ENCODE results near the gene BPIFB4.

The BPIFB4 gene

DNA sequence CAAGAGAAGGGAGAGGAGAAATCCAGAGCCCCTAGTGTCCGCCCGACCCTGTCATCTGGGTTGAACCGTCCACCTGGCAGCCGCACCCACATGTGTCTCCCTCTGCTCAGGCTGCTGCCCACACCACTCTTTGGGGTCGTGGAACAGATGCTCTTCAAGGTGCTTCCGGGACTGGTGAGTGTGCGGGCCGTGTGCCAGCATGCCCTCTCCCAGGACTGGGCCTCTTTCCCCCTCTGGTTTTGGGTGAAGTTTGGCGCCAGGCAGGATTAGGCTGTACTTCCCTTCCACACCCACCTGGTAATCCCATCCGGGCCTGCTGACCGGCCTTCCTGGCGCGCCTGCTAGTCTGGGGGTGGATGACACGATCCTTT lies 17.8 kb upstream of the BPIFB4 start:
- TF ChIP-seq, protein P1, sequence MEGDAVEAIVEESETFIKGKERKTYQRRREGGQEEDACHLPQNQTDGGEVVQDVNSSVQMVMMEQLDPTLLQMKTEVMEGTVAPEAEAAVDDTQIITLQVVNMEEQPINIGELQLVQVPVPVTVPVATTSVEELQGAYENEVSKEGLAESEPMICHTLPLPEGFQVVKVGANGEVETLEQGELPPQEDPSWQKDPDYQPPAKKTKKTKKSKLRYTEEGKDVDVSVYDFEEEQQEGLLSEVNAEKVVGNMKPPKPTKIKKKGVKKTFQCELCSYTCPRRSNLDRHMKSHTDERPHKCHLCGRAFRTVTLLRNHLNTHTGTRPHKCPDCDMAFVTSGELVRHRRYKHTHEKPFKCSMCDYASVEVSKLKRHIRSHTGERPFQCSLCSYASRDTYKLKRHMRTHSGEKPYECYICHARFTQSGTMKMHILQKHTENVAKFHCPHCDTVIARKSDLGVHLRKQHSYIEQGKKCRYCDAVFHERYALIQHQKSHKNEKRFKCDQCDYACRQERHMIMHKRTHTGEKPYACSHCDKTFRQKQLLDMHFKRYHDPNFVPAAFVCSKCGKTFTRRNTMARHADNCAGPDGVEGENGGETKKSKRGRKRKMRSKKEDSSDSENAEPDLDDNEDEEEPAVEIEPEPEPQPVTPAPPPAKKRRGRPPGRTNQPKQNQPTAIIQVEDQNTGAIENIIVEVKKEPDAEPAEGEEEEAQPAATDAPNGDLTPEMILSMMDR (IDR thresholded peaks at IDR 0.05; ENCODE audit: low read depth, low read length): no peak
- no peak for DNase-seq (ENCODE audit: extremely low read depth, low read depth)

DNA sequence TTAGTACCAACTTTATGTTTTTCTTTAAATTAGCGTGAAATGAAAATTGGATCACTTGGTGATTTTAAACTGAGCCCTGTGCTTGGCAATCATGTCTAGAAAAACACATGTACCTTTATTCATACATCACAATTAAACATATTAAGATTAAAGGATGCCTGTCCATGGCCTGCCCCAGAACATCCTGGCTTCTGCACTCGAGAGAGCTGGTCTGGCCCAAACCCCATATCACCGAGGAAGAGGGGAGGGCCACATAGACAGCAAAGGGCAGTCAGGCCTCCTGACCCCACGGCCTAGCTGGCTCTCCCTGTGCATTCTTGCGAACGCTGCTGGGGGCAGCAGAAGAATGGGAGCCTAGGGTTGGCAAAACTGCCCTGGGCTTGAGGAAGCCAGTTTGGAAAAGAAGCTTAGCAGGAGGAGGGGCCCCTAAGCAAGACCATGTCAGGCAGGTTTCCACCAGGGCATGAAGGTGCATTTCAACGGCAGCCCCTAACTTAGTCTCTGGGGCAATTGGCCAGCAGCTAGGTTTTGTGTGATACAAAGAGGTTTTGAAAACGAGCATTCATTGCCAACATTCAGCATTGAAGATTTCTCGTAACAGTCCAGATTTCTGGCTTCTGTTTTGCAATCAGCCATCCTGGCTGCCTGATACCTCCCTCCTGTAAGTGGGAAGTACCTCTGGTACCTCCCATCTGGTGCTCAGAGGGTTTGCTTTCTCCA lies 17.2 kb upstream of the BPIFB4 start:
- TF ChIP-seq, protein P1 (IDR thresholded peaks at IDR 0.05; ENCODE audit: low read depth, low read length): no peak
- no peak for DNase-seq (ENCODE audit: extremely low read depth, low read depth)

DNA sequence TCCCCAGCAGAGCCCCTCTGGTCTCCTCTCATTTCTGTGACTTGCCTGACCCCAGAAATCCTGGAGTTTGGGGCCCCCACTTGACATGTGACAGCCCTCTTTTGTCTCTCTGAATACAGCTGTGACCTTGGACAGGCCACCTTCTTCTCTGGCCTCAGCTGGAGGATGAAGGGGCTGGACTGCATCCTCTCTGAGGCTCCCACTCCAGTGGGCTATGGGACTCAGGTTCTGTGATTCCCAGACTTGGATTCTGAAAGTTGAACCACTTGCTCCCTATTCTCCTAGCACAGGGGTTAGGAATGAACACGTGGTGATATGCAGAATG lies 16.7 kb upstream of the BPIFB4 start:
- TF ChIP-seq, protein P1 (IDR thresholded peaks at IDR 0.05; ENCODE audit: low read depth, low read length): no peak

DNA sequence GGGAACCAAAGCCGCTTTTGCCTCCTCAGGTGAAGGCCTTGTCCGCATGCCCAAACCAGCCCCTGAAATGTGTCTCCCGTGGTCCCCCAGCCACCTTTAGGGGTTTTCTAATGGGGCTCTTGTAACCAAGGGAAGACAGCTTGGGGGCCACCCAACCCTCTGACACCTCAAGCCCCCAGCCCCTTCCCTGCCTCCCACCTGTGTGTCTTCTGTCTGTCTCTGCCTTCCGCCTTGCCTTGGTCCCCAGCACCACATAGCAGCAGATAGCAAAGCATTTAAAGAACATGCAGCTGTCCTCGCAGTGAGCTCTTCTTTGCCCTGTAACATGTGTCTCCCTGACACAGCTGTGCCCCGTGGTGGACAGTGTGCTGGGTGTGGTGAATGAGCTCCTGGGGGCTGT lies 16.2 kb upstream of the BPIFB4 start:
- TF ChIP-seq, protein P1 (IDR thresholded peaks at IDR 0.05; ENCODE audit: low read depth, low read length): no peak
- no peak for DNase-seq (ENCODE audit: extremely low read depth, low read depth)

More for the DNA sequence above, 16.7 kb upstream of the BPIFB4 start:
- no peak for DNase-seq (ENCODE audit: extremely low read depth, low read depth)

DNA sequence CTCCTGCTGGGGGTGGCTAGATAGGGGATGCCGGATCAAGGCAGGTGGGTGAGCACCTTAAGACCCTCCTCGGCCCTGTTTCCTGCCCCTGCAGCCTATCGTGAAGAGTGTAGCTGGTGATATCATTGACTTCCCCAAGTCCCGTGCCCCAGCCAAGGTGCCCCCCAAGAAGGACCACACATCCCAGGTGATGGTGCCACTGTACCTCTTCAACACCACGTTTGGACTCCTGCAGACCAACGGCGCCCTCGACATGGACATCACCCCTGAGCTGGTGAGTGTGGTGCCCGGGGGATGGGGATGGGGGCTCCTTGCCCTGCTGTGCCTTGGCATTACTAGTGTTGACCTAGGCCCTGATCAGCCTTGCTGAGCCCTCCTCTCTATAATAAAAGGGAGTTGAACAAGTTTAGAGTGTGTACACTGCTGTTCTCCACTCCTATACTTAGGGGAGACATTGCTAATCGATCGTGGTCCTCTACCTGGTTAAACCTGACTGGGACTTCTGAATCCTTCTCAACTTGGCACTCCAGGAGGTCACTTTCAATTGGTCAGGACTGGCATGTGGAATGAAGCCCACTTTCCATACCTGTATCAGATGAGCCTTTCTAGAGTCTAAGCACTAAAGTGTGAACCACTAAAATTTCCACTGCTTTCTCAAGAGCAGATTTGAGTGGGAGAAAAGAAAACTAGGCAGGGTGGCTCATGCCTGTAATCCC lies 14.7 kb upstream of the BPIFB4 start:
- TF ChIP-seq, protein P1 (IDR thresholded peaks at IDR 0.05; ENCODE audit: low read depth, low read length): no peak
- DNase-seq (ENCODE audit: extremely low read depth, low read depth): no peak

DNA sequence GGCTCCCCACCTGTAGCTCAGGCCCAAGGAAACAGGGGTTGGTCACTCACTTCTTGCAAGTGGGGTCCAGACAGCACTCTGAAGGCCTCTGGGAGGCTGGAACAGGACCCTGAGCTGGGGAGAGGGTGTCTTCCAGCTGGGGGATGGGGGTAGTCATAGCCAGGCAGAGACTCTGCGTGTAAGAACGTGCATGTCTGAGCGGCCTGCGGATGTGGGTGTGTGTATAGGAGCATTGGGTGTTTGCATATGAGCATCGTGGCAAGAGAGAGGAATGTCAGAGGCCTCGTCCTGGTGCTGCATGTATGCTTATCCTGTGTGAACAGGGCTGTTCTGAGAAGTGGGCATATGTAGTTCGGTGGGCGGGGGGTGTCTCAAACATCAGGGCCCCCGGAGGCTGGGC lies 13.7 kb upstream of the BPIFB4 start:
- no peak for DNase-seq (ENCODE audit: extremely low read depth, low read depth)
- TF ChIP-seq, protein P1 (IDR thresholded peaks at IDR 0.05; ENCODE audit: low read depth, low read length): no peak

DNA sequence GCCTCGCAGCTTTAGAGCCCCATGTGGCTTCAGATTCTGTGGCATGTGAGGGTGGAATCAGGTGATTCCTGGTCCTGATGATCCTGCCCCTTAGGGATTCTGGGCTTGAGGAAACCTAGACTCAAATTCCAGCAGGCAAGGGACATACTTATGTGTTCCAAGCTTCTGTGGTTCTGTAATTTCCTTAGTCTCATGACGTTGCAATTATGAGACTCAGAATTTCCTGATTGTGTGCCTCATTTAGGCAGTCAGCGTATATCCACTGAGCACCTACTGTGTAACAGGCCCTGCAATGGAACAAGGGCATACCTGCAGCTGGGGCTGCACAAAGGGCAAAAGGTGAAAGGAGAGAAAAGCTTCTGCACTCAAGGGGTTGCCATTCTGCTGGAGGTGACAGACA lies 11.6 kb upstream of the BPIFB4 start:
- TF ChIP-seq, protein P1 (IDR thresholded peaks at IDR 0.05; ENCODE audit: low read depth, low read length): no peak
- DNase-seq (ENCODE audit: extremely low read depth, low read depth): no peak
